T follicular helper cell (primary cell): ENCODE results near the gene NGLY1.

Experiments
- DNase-seq: peaks from one replicate; pipeline ENCODE4 v3.0.0-alpha.2; 2020; ENCODE audit warnings: low read depth

NGLY1 gene

DNA sequence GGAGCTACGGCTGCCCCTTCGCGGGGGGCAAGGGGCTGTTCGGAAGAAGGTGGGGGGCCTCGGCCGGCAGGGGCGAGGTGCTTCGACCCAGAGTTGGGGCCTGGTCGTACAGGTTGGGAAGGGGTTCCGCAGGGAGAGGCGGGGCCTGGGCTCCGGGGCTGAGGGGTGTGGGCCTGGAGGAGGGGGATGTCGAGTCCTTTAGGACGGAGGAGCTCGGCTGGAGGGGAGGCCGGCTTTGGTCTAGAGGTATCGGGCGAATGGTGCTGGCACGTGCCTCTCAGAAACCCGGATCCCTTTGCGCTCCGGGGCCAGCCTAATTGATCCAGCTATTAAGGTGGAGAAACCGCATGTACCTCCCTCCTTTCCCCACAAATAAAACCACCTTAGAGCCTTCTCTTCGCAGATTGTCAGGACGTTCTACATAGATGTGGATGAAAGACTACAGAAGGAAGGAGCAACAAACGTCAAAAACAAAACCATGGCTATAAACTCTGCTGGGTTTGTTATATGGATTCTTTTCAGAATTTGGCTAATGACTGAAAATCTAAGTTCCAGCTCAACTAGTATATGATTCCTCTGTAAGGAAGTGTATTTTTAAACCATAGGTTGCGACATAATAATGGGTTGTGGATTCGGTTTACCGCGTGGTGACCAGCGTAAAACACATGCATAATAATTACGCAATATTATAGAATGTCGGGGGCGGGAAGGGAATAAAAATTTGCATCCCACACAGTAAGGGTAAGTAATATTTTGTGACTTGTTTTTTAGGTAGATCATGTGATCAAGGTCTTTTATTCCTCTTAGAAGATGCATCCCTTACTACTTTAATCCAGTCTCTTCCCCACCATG is 644 bp upstream of the NGLY1 start:
- DNase-seq = no peak

DNA sequence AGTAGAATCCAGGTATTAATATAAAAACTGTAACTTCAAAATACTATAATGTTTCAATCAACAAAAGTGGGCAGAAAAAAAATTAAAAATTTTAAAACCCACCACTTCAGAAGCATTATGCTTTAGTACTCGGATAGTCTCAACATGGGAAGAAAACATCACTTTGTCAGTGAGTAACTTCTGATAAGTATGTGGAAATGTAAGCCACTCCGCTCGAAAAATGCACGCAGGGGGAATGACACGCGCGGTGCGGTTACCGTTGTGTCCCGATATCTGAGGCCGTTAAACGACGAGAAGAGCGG is 656 bp downstream of the NGLY1 start:
- no peak for DNase-seq

DNA sequence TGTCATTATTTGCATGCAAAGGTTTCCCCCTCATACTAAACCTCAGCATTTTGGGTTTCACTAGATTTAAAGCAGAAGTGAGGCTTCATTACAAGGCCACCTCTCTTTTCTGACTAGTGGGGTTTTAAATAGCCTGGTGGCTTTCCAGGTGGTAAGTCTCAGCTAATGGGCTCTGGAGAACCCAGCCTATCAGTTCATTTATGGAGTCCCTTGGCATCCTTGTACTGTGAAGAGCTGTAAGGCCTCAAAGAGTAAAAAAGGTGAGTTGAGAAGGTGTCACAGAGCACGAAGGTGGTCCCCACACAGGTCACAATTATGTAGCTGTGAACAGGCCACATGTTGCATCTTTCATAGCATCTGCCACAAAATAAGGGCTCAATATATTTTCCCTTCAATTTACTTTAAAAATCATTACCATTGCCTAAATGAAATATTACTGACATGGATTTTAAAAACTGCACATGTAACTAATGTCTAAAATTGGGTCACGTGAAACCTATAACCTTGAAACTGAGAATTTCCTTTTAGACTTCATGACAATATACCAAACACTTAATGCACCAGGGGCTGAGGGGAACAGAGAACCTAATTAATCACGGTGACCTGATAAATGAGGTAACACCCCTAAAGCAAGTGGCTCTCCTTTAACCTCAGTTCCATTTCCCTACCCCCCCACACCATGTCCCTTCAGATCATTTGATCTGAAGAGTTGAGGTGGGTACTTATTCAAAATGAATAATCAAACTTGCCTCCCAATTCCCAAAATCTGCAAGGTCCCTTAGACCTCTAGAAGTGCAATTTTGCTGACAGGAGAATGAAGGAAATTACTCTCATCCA is 1.3 kb downstream of the NGLY1 start:
- no peak for DNase-seq

DNA sequence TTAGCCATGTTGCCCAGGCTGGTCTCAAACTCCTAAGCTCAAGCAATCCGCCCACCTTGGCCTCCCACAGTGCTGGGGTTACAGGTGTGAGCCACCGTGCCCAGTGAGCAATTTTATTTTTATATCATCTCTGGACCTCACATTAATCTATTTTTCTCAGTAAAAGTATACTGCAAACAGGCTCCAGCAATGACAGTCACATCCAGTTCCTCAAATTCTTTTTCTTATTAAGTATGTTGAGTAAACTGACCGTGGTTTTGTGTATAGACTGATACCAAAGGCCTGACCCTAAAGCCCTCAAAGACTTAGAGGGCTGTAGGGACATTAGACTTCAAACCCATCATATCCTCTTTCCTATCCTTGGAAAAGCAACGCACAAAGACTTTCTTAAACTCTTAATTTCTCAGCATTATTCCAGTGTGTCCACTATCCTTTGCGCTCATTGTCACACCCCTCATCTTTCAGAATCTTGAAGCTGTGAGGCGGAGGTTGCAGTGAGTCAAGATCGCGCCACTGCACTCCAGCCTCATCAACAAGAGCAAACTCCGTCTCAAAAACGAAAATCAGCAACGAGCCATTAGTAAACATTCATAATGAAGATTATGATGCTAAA is 2.0 kb downstream of the NGLY1 start:
- no peak for DNase-seq

DNA sequence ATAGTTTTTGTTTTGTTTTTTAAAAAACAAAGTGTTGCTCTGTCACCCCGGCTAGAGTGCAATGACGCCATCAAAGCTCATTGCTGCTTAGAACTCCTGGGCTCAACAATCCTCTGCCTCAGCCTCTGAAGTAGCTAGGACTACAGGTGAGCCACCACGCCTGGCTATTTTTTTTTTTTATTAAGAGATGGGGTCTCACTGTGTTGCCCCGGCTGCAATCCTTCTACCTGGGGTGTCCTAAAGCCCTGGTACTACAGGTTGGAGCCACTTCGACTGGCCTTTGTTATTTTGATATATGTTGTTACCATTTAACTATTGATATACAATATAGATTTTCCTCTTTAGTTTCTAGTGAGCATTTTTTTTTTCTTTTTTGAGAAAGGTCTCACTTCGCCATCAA is 2.6 kb downstream of the NGLY1 start:
- DNase-seq = no peak

DNA sequence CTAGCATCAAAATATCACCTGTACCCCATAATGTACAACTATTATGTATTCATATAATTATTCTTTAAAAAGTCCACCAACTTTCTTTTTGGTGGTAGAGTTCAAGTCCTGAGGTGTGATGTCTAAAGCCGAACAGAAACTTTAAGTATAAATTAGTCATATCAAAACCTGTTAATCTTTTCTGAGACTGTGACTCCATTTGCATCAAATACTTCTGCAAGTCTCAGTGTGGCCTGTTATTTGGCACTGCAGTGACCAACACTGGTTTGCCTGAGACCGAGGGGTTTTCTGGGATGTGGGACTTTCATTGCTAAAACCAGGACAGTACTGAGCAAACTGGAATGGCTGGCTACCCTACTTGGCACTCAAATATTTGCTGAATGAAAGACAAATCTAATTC is 7.3 kb downstream of the NGLY1 start:
- DNase-seq = no peak

DNA sequence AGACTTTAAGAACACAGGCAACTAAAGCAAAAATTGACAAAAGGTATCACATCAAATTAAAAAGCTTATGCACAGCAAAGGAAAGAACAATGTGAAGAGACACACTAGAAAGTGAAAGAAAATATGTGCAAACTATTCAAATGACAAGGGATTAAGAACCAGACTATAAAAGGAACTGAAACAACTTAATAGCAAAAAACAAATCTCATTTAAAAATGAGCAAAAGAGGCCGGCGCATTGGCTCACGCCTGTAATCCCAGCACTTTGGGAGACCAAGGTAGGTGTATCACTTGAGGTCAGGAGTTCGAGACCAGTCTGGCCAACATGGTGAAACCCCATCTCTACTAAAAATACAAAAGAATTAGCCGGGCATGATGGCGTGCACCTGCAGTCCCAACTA is 14.4 kb downstream of the NGLY1 start:
- DNase-seq = no peak

DNA sequence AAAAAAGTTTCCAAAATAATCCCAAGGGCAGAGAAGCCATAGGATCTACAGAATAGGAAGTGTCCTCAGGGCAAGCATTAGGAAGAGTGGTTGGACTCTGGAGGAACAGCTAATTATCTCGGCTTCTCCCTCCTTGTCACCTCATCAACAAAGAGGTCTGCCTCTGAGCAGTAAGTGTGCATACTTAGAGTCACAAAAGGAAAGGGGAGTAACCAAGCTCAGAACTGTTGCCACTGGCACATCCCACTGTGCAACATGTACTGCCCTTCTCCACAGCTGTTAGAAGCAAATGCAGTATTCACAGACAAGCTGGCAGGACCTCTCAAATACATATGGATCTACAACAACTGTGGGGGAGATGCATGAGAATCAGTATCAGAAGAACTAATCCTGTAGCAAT is 31.5 kb downstream of the NGLY1 start:
- DNase-seq = no peak

DNA sequence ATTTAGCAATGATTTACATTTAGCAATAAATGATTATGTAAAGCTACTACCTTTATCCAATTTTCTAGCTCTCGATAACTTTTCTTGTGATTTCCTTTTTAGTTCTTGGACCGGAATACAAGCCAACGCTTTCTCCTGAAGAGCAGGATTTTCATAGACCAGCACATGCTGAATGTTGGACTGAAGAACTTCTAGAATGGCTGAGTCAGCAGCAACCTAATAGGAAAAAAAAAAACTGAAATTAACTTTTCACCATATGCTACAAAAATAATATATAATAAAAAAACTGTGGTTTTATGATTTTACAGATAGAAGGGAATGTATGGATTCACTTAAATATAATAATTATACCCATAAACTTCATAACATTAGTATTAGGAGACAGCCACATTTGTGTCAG is 32.2 kb downstream of the NGLY1 start:
- DNase-seq = no peak

DNA sequence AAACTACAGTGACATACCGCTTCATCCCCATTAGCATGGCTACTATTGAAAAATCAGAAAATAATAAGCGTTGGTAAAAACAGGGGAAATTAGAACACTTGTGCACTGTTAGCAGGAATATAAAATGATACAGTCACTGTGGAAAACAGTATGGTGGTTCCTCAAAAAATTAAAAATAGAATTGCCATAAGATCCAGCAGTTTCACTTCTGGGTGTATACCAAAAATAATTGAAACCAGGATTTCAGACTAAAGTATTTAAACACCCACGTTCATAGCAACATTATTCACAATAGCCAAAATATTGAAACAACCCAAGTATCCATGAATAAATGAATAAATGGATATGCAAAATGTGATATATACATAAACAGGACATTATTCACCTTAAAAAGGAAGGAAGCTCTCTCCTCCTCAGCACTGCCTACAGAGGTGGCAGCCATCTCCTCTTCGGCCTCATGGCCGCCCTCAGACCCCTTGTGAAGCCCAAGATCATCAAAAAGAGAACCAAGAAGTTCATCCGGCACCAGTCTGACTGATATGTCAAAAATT is 34.1 kb downstream of the NGLY1 start:
- no peak for DNase-seq

DNA sequence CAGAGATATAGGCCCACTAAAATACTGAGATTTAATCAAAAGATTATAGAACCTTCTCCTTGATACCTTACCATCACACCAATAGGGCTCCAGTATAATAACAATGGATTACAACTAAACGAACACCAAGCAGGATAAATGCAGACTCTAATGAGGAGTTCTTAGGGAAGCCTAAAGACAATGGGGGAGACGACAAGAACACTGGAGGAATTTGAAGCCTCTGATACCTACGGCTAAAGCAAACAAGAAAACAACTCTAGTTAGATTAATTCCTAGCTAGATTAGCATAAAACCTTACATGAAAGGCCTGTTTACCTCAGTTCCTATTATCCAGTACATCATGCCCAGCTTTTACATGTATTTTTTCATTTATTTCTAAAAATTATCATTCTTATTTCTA is 35.1 kb downstream of the NGLY1 start:
- DNase-seq = no peak

DNA sequence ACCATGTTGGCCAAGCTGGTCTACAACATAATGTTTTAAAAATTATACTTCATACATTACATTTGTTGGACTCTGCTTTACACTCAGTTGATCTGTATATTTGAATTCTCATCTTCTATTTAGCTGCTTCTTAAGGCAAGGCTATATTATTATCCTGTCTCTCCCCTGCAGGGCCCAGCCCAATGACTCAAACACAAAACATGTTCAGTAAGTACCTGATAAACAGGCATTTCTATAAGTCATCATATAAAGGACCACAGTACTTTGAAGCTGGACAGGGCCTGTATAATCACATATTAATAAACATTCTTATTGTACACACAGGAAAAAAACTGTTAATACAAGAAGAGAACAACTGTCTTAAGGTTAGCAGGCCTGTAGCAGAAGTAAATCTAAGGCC is 36.2 kb downstream of the NGLY1 start:
- DNase-seq = no peak

DNA sequence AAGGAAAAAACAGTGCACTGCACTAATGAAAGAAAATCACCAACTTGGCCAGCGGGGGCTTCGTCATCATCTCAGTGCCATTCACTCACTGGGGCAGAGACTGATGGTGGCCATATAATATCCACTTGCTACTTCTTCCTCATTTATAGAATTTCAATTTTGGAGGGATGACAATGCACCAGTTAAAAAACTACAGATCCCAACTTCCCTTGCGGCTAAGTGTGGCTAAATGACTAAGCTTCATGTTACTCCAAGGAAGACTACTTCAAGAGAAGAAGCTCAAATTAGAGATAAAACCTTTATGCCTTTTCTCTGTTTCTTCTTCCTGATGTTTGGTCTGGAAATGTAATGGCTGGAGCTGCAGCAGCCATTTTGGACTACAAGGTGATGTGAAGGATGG is 38.8 kb downstream of the NGLY1 start:
- no peak for DNase-seq

DNA sequence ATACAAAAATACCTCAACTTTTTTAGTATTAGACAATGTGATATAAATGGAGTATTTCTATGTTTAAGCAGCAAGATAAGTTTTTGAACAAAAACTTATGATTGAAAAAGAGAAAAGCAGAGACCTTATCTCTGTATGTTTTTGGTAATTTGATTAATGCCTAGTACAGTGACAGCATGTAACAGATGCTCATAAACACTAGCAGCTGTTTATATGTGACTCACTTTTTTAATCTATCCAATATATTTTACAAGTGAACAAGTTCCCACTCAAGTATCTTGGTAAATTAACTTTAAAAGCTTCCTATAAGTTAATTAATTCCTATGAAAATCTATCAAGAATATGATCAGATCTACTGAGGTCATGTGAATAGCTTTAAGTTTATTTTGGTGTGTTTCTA is 55.1 kb downstream of the NGLY1 start:
- DNase-seq = no peak

DNA sequence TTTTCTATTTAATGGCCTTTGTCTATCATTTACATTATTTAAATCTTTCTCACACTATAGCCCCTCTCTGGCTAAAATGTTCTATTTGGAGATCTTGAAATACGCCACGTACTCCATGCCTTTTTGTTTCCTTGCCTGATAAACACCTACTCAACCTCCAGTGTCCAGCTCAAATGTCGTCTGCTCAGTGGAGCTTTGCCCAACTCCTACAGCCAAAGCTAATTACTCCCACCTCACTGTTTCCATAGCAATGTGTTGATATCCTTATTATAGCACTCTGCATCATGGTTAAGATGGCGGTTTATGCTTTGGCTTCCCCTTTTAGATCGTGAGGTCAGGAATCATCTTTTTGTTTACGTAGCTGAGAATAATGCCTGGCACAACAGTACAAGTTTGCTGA is 55.9 kb downstream of the NGLY1 start:
- no peak for DNase-seq

DNA sequence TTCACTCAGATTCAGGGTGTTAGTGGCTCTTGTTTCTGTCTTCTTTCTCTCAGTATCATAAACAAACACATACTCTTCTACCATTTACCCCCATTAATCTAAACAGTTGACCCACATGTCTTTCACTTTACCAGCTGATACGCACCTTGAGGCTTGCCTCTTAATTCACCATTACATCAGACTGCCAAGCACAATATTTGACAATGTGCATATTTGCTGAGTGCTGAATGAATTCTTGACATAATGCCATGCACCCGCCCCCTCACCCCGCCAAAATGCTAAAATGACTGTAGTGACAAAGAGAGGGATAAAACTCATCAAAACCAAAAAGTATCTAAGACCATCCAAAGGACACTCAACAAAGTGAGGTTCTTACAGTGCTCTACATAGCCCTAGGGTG is 57.4 kb downstream of the NGLY1 start:
- no peak for DNase-seq

DNA sequence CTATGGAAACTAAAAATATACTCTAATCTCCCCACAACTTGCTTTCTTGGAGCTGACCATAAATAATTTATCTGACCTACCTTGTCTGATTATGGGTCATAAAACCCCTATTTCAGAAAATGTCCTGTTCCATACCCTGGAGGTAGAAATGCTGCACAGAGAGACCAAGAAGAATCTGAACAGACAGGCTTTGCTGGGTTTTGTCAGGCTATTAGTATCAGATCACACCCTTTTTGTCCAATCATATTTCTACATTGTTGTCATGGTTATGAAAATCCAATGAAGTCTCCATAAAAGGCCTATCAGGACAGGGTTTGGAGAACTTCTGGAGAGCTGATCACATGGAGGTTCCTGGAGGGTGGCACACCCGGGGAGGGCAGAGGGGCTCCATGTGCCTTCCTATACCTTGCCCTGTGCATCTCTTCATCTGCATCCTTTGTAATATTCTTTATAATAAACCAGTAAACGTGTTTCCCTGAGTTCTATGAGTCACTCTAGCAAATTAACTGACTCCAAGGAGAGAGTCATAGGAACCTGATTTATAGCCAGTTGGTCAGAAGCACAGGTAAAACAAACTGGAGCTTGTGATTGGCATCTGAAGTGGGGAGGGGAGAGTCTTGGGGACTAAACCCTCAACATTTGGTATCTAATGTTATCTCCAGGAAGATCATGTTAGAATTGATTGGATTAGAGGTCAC is 58.1 kb downstream of the NGLY1 start:
- DNase-seq = no peak

DNA sequence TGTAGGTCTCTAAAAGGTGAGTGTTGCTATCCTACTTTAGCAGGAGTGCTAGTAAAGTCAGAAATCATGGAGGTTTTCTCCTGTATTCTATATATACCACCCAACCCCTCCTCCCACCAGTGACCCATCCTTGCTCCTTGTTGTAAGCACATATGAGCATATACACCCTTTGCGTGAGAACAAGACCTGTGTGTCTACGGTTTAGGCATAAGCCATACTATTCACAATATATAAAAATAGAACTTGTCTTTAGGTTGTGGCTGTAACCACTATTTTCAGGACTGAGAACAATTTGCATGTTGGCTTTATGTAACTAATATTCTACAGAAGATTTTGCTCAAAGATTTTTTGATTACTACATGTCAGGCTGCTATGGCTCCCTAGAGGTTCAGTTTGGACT is 59.4 kb downstream of the NGLY1 start:
- no peak for DNase-seq

DNA sequence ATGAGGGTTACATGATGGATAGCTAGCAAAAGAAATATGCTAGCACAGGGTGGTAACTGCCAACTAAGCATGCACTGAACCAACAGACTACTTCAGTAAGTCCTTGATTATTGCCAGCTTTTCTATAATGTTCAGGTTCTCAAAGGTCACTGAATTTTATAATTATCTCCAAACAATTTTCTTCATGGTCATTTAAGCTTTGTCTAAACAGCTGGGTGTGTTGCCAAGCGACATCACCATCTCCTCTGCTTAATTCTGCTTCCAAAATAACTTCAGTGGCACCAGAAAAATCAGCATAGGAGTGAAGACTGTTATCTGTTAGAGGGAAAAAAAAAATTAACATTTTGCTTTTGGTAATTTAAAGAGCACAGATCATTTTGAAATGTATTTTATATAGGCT is 63.9 kb downstream of the NGLY1 start:
- no peak for DNase-seq

DNA sequence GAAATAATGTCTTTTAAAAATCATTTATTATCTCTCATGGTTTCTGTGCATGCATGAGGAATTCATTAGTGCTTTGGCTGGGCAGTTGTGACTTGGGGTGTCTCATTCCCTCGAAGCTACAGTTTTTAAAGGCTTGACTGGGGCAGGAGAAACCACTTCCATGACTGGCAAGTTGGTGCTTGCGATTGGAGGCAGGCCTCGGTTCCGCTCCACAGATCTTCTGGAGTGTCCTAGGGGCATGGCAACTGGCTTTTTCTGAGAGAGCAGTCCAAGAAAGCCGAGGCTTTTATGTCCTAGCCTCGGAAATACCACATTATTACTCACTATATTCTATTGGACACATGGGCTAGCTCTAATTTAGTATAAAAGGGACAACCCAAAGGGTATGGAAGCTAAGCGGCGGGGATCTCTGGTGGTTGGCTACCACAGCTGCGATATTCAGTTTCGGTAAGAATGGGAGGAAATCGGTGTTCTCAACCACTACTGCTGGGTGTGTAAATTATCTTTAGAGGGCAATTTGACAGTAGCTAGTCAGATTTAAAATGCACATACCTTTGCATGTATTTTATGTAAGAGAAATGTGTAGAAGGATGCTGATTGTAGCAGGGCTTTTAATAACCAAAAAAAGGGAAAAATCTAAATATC is 69.8 kb downstream of the NGLY1 start:
- no peak for DNase-seq

DNA sequence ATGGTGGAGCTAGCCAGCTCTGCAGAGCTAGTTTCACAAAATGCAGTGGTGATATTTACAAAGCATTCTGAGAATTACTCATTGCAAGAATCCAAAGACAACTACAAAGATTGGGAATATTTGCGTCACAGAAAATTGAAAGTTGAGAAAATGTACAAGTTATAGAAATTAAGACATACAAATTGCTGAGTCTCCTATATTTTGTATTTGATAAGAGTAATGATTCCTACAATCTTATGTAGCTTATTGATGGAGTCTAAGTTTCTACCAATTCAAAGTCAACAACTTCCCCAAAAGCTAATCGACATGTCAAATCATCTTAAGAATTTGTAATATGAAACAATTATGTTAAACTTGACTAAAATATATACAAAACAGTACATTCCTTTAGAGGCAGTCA is 72.2 kb downstream of the NGLY1 start:
- no peak for DNase-seq

DNA sequence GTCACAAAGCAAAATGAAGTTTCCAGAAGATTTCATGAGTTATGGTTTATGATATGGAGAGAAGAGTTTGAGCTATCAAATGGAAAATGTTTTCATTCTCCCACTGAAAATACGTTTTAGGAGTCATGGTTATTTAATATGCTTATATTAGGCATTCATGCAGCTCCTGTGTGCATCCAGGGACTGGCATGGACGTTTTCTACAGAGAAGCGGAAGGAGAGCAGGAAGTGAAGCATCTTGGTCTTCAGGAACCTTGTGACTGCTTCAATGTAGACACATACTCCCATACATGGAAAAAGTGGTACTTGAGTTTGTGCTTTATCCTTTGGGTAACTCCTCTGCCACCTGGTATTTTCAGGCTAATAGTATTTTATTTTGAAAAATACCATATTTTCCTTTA is 75.2 kb downstream of the NGLY1 start:
- DNase-seq = no peak
